CD8-positive, alpha-beta memory T cell (primary cell): ENCODE measurements around the gene HSD3B1. TPM values are rescaled to one million over a fixed set of nuclear protein-coding genes. Genes with fewer than 3 reads are reported as not detected.

Source experiments
- CTCF ChIA-PET: fragments of 350-600 bp; sonication (Branson Sonifier 250); formaldehyde crosslinking; loops from one replicate; lab custom pipeline; 2021; ENCODE audit warnings: antibody characterized with exemption; lab: Charles Lee
- POLR2A ChIA-PET: fragments of 350-600 bp; sonication (Branson Sonifier 250); formaldehyde crosslinking; loops from one replicate; lab custom pipeline; 2021; ENCODE audit warnings: antibody characterized with exemption; lab: Charles Lee
- DNase-seq, 5 donors: peaks; one replicate each; pipeline versions ENCODE4 v3.0.0 to v3.0.0-alpha.2; 2020 to 2022; ENCODE audit warnings: mixed read lengths in 1 of 5
- H3K27ac ChIP-seq: one replicate; pipeline ENCODE4 v1.7.0; 2013; ENCODE audit warnings: low read depth, mild to moderate bottlenecking, low read length, moderate library complexity
- H3K27me3 ChIP-seq: 2 replicates; pipeline ENCODE4 v1.7.0; 2013; ENCODE audit warnings: low read length, mild to moderate bottlenecking; ENCODE audit not compliant: insufficient read depth, poor library complexity, severe bottlenecking
- H3K36me3 ChIP-seq: 2 replicates; pipeline ENCODE4 v1.7.0; 2013; ENCODE audit warnings: mild to moderate bottlenecking, low read length, moderate library complexity; ENCODE audit not compliant: insufficient read depth
- H3K4me1 ChIP-seq: 2 replicates; pipeline ENCODE4 v1.7.0; 2013; ENCODE audit warnings: mild to moderate bottlenecking, low read length, moderate library complexity; ENCODE audit not compliant: insufficient read depth
- H3K4me3 ChIP-seq: 2 replicates; pipeline ENCODE4 v1.7.0; 2013; ENCODE audit warnings: mild to moderate bottlenecking, low read length
- H3K9me3 ChIP-seq: 2 replicates; pipeline ENCODE4 v1.7.0; 2013; ENCODE audit warnings: mild to moderate bottlenecking, low read length
- H3K27ac Mint-ChIP-seq, 8 donors: one replicate each; pipeline ENCODE4 v1.8.0; 2020 to 2021; ENCODE audit warnings: mixed read lengths in 8 of 8, mild to moderate bottlenecking in 6 of 8, inconsistent platforms in 3 of 8, moderate library complexity in 3 of 8
- H3K27me3 Mint-ChIP-seq, 2 donors: one replicate each; pipeline ENCODE4 v1.8.0; 2020 to 2021; ENCODE audit warnings: mixed read lengths in 2 of 2, mild to moderate bottlenecking in 1 of 2, moderate library complexity in 1 of 2
- H3K36me3 Mint-ChIP-seq, 3 donors: one replicate each; pipeline ENCODE4 v1.8.0; 2020 to 2021; ENCODE audit warnings: mixed read lengths in 3 of 3, inconsistent platforms in 1 of 3, mild to moderate bottlenecking in 1 of 3
- H3K4me1 Mint-ChIP-seq, 3 donors: one replicate each; pipeline ENCODE4 v1.8.0; 2020 to 2021; ENCODE audit warnings: mixed read lengths in 3 of 3, inconsistent platforms in 1 of 3, mild to moderate bottlenecking in 1 of 3
- H3K4me3 Mint-ChIP-seq, 7 donors: one replicate each; pipeline ENCODE4 v1.8.0; 2020 to 2021; ENCODE audit warnings: mixed read lengths in 7 of 7, mild to moderate bottlenecking in 6 of 7, moderate library complexity in 4 of 7, inconsistent platforms in 2 of 7
- H3K9me3 Mint-ChIP-seq, 5 donors: one replicate each; pipeline ENCODE4 v1.8.0; 2020 to 2022; ENCODE audit warnings: mixed read lengths in 5 of 5, mild to moderate bottlenecking in 3 of 5, moderate library complexity in 2 of 5, inconsistent platforms in 1 of 5
- polyA plus RNA-seq: library from polyadenylated mRNA; unstranded; fragments of 300-500 nt; fragmentation: Illumina TruSeq; gene quantifications from one replicate; pipeline ENCODE4 v1.2.3, GENCODE V29; 2021
- total RNA-seq, 2 experiments: library from RNA; stranded (reverse); gene quantifications; one replicate each; pipeline ENCODE4 v1.2.3, GENCODE V29; 2021

Gene HSD3B1
- total and polyA plus RNA-seq, 3 experiments from 2014 or later, result not detected

DNA sequence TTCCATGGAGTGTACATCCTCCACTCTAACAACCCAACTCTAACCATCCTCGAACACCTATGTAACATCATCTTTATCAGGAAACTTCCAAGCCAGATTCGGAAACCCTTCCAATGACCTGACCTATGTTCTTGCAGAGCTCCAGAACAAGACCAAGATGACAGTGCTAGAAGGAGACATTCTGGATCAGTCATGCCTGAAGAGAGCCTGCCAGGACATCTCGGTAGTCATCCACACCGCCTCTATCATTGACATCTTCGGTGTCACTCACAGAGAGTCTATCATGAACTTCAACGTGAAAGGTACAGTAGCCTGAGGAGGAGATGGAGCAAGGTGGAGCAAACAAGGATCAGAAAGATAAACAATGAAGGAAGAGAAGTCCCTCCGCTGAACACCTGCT is 36.1 kb upstream of the HSD3B1 start:
- H3K27me3 ChIP-seq, result no peaks in the 10 kb centered on the region
- H3K4me3 ChIP-seq, result no peak overlapping the region
- CTCF ChIA-PET, result no interaction called here
- Mint-ChIP-seq H3K27ac (no peak overlapping the region), H3K4me3 (no peak overlapping the region), H3K36me3 (no peaks in the 10 kb centered on the region), H3K9me3 (peaks cover 0 to 2% (median 0%) of the 10 kb centered on the region in 5 donors), H3K27me3 (peaks cover 5 to 11% of the 10 kb centered on the region in 2 donors), H3K4me1 (no peaks in the 10 kb centered on the region)
- H3K36me3 ChIP-seq, result no peaks in the 10 kb centered on the region
- DNase-seq, result no peak
- H3K27ac ChIP-seq, result no peak overlapping the region
- no peaks in the 10 kb centered on the region for H3K4me1 ChIP-seq
- POLR2A ChIA-PET, result no interaction called here
- no peaks in the 10 kb centered on the region for H3K9me3 ChIP-seq

- POLR2A ChIA-PET, result no interaction called here
- CTCF ChIA-PET, result no interaction called here
- Histone ChIP-seq H3K4me3 (no peak overlapping the region), H3K27me3 (no peaks in the 10 kb centered on the region), H3K9me3 (no peaks in the 10 kb centered on the region), H3K36me3 (no peaks in the 10 kb centered on the region), H3K4me1 (no peaks in the 10 kb centered on the region), H3K27ac (no peak overlapping the region)
- Mint-ChIP-seq H3K4me3 (no peak overlapping the region), H3K9me3 (peaks cover 0 to 3% (median 0%) of the 10 kb centered on the region in 5 donors), H3K36me3 (no peaks in the 10 kb centered on the region), H3K27me3 (peaks cover 5 to 12% of the 10 kb centered on the region in 2 donors), H3K4me1 (no peaks in the 10 kb centered on the region), H3K27ac (no peak overlapping the region)
- DNase-seq, result no peak
Observed at GRCh38 chr1:119471566-119471965, 35.4 kb upstream of the HSD3B1 start.

- ChIA-PET POLR2A (no interaction called here), CTCF (no interaction called here)
- no peaks in the 10 kb centered on the region for H3K4me1 ChIP-seq
- H3K4me3 ChIP-seq, result no peak overlapping the region
- no peaks in the 10 kb centered on the region for H3K36me3 Mint-ChIP-seq
- no peaks in the 10 kb centered on the region for H3K27me3 ChIP-seq
- no peaks in the 10 kb centered on the region for H3K4me1 Mint-ChIP-seq
- H3K4me3 Mint-ChIP-seq, result no peak overlapping the region
- peaks cover 0 to 3% (median 0%) of the 10 kb centered on the region in 5 donors for H3K9me3 Mint-ChIP-seq
- H3K27me3 Mint-ChIP-seq, result peaks cover 5 to 12% of the 10 kb centered on the region in 2 donors
- no peaks in the 10 kb centered on the region for H3K36me3 ChIP-seq
- DNase-seq, result no peak
- H3K27ac Mint-ChIP-seq, result no peak overlapping the region
- H3K27ac ChIP-seq, result no peak overlapping the region
- no peaks in the 10 kb centered on the region for H3K9me3 ChIP-seq
Observed at GRCh38 chr1:119472080-119472818, 34.8 kb upstream of the HSD3B1 start.

DNA sequence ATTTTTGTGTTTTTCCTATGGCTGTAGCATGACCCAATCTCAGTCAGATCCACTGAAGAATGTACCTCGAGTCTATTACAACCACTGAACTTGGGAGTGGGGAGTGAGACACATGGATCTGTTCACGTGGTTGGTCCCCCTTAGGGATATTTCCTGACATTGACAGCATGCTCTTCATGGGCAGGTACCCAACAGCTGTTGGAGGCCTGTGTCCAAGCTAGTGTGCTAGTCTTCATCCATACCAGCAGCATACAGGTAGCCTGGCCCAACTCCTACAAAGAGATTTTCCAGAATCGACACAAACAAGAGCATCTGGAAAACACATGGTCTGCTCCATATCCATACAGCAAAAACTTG is 34.2 kb upstream of the HSD3B1 start:
- ChIA-PET POLR2A (no interaction called here), CTCF (no interaction called here)
- Histone ChIP-seq H3K27ac (no peak overlapping the region), H3K4me3 (no peak overlapping the region), H3K4me1 (no peaks in the 10 kb centered on the region), H3K27me3 (no peaks in the 10 kb centered on the region), H3K9me3 (no peaks in the 10 kb centered on the region), H3K36me3 (no peaks in the 10 kb centered on the region)
- Mint-ChIP-seq H3K4me3 (no peak overlapping the region), H3K9me3 (peaks cover 0 to 3% (median 0%) of the 10 kb centered on the region in 5 donors), H3K4me1 (no peaks in the 10 kb centered on the region), H3K27me3 (peaks cover 5 to 11% of the 10 kb centered on the region in 2 donors), H3K27ac (no peak overlapping the region), H3K36me3 (no peaks in the 10 kb centered on the region)
- DNase-seq, result no peak

DNA sequence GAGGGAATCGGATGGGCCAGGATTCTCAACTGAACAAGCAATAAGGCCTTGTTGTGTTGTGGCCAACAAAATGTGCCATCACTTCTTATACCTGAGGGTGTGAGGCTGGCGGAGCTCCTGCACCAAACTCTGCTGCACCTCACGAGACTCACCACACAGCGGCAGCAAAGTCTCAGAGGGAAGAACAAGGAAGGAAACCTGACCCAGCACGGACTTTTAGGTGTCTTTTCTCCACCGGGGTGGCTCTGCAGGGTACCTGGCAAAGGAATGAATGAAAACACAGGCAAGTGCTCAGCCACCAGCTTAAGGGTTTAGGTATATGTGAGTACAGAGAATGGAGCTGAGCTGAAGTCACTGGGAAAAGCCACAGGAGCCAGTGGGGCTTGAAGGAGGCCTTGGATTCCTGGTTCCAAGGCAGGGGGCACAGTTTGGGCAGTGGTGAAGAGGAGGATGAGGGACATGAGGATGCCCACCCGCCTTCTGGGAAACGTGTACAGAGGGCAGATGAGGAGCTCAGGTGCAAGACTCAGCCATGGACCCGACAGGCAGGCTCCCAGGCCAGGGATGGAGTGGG is 31.1 kb upstream of the HSD3B1 start:
- ChIA-PET POLR2A (no interaction called here), CTCF (no interaction called here)
- no peak overlapping the region for H3K27ac Mint-ChIP-seq
- H3K4me1 Mint-ChIP-seq, result no peaks in the 10 kb centered on the region
- Histone ChIP-seq H3K4me3 (no peak overlapping the region), H3K27ac (no peak overlapping the region), H3K9me3 (no peaks in the 10 kb centered on the region), H3K27me3 (no peaks in the 10 kb centered on the region), H3K4me1 (no peaks in the 10 kb centered on the region), H3K36me3 (no peaks in the 10 kb centered on the region)
- H3K9me3 Mint-ChIP-seq, result peaks cover 0 to 3% (median 0%) of the 10 kb centered on the region in 5 donors
- no peak overlapping the region for H3K4me3 Mint-ChIP-seq
- H3K27me3 Mint-ChIP-seq, result peaks cover 2 to 6% of the 10 kb centered on the region in 2 donors
- H3K36me3 Mint-ChIP-seq, result no peaks in the 10 kb centered on the region
- DNase-seq, result no peak

DNA sequence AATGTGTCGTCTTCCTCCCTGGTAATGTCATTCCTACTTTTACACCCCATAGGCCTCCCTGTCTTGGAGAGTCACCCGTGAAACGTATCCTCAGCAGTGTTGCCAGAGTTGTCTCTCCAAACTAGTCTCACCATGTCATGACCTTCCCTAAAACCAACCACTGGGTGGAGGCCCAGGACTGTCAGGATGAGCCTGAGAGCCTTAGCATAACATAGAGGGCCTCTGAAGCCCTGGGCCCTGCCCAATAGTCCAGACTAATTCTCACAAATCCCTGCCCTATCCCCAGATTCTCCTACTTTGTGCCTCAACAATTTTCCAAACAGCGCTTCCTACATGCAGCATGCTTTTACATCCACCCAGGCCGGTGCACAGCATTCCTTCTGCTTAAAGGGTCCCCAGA is 29.3 kb upstream of the HSD3B1 start:
- H3K27me3 Mint-ChIP-seq, result peaks cover 0 to 6% of the 10 kb centered on the region in 2 donors
- H3K4me3 Mint-ChIP-seq, result no peak overlapping the region
- H3K36me3 Mint-ChIP-seq, result no peaks in the 10 kb centered on the region
- ChIA-PET CTCF (no interaction called here), POLR2A (no interaction called here)
- H3K27ac Mint-ChIP-seq, result no peak overlapping the region
- no peak for DNase-seq
- H3K4me1 Mint-ChIP-seq, result no peaks in the 10 kb centered on the region
- peaks cover 0 to 3% (median 0%) of the 10 kb centered on the region in 5 donors for H3K9me3 Mint-ChIP-seq
- Histone ChIP-seq H3K4me3 (no peak overlapping the region), H3K27ac (no peak overlapping the region), H3K9me3 (no peaks in the 10 kb centered on the region), H3K4me1 (no peaks in the 10 kb centered on the region), H3K27me3 (no peaks in the 10 kb centered on the region), H3K36me3 (no peaks in the 10 kb centered on the region)

DNA sequence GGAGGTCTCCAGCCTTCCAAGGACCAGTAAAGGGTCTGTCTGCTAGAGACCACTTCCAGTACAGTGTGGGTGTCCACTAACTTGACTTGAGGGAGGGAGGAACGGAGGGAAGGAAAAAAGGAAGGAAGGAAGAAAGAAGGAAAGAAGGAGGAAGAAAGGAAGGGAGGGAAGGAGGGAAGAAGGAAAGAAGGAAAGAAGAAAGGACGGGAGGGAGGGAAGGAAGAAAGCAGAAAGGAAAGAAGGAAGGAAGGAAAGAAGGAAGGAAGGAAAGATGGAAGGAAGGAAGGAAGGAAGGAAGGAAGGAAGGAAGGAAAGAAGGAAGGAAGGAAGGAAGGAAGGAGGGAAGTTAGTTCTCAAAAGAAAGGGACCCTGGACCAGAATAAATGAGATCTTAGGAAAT is 26.8 kb upstream of the HSD3B1 start:
- DNase-seq, result no peak
- ChIA-PET POLR2A (no interaction called here), CTCF (no interaction called here)
- H3K4me3 Mint-ChIP-seq, result no peak overlapping the region
- H3K4me1 Mint-ChIP-seq, result no peaks in the 10 kb centered on the region
- Histone ChIP-seq H3K36me3 (no peaks in the 10 kb centered on the region), H3K4me3 (no peak overlapping the region), H3K9me3 (no peaks in the 10 kb centered on the region), H3K27ac (no peak overlapping the region), H3K27me3 (no peaks in the 10 kb centered on the region), H3K4me1 (no peaks in the 10 kb centered on the region)
- no peak overlapping the region for H3K27ac Mint-ChIP-seq
- no peaks in the 10 kb centered on the region for H3K36me3 Mint-ChIP-seq
- peaks cover 0 to 3% (median 0%) of the 10 kb centered on the region in 5 donors for H3K9me3 Mint-ChIP-seq
- H3K27me3 Mint-ChIP-seq, result peaks cover 0 to 8% of the 10 kb centered on the region in 2 donors

GRCh38 chr1:119481951-119482350 is 25.1 kb upstream of the HSD3B1 start:
- H3K36me3 ChIP-seq, result no peaks in the 10 kb centered on the region
- CTCF ChIA-PET, result no interaction called here

More at GRCh38 chr1:119481951-119482350, 25.1 kb upstream of the HSD3B1 start:
- Mint-ChIP-seq H3K27ac (no peak overlapping the region), H3K36me3 (no peaks in the 10 kb centered on the region), H3K4me3 (no peak overlapping the region), H3K4me1 (no peaks in the 10 kb centered on the region), H3K9me3 (no peaks in the 10 kb centered on the region), H3K27me3 (peaks cover 0 to 3% of the 10 kb centered on the region in 2 donors)
- no peak overlapping the region for H3K4me3 ChIP-seq
- no peaks in the 10 kb centered on the region for H3K4me1 ChIP-seq
- H3K27me3 ChIP-seq, result no peaks in the 10 kb centered on the region
- no peak for DNase-seq
- POLR2A ChIA-PET, result no interaction called here
- H3K27ac ChIP-seq, result no peak overlapping the region
- H3K9me3 ChIP-seq, result no peaks in the 10 kb centered on the region
